Measurements from ENCODE around the gene TMEM220.
"Not testable (repeated sequence)": the region's sequence is repeated elsewhere in the genome, so short reads cannot be mapped to it uniquely, and the experiment has no call there.

TMEM220 gene

GRCh38 chr17:10705727-10706126 lies 24.1 kb downstream of the TMEM220 start:
- H3K36me3 ChIP-seq (ENCODE audit: insufficient read depth, insufficient read length, low read length) = peaks cover 47% of the 10 kb centered on the region

GRCh38 chr17:10702574-10702973 lies 27.2 kb downstream of the TMEM220 start:
- Histone ChIP-seq H3K9me3 (ENCODE audit: insufficient read depth, low read length) (no peaks in the 10 kb centered on the region), H3K27me3 (ENCODE audit: insufficient read depth, insufficient read length) (no peaks in the 10 kb centered on the region), H3K4me3 (ENCODE audit: insufficient read length, low read depth) (no peak overlapping the region), H3K36me3 (ENCODE audit: insufficient read depth, insufficient read length, low read length) (peaks cover 29% of the 10 kb centered on the region), H3K4me1 (ENCODE audit: insufficient read depth, insufficient read length) (no peaks in the 10 kb centered on the region), H3K9ac (ENCODE audit: insufficient read length, low read depth) (no peak overlapping the region)
- DNase-seq (ENCODE audit: low read depth, low spot score) = no peak
- TF ChIP-seq ZNF274 (IDR thresholded peaks at IDR 0.05; ENCODE audit: low read depth, low read length) (no peak), SUZ12 (IDR thresholded peaks at IDR 0.05; ENCODE audit: extremely low read depth, insufficient read depth, insufficient read length) (no peak), YY1 (IDR thresholded peaks at IDR 0.05; ENCODE audit: insufficient read depth, insufficient read length) (no peak)

More at GRCh38 chr17:10705727-10706126, 24.1 kb downstream of the TMEM220 start:
- DNase-seq (ENCODE audit: low read depth, low spot score) = no peak
- Histone ChIP-seq H3K27me3 (ENCODE audit: insufficient read depth, insufficient read length) (no peaks in the 10 kb centered on the region), H3K4me1 (ENCODE audit: insufficient read depth, insufficient read length) (no peaks in the 10 kb centered on the region), H3K9ac (ENCODE audit: insufficient read length, low read depth) (no peak overlapping the region), H3K9me3 (ENCODE audit: insufficient read depth, low read length) (no peaks in the 10 kb centered on the region), H3K4me3 (ENCODE audit: insufficient read length, low read depth) (no peak overlapping the region)
- no peak for TF ChIP-seq YY1 (IDR thresholded peaks at IDR 0.05; ENCODE audit: insufficient read depth, insufficient read length)
- TF ChIP-seq SUZ12 (IDR thresholded peaks at IDR 0.05; ENCODE audit: extremely low read depth, insufficient read depth, insufficient read length) = no peak
- TF ChIP-seq ZNF274 (IDR thresholded peaks at IDR 0.05; ENCODE audit: low read depth, low read length) = no peak

- Histone ChIP-seq H3K9me3 (ENCODE audit: insufficient read depth, low read length) (no peaks in the 10 kb centered on the region), H3K36me3 (ENCODE audit: insufficient read depth, insufficient read length, low read length) (peaks cover 13% of the 10 kb centered on the region), H3K27me3 (ENCODE audit: insufficient read depth, insufficient read length) (no peaks in the 10 kb centered on the region), H3K4me1 (ENCODE audit: insufficient read depth, insufficient read length) (no peaks in the 10 kb centered on the region), H3K4me3 (ENCODE audit: insufficient read length, low read depth) (no peak overlapping the region), H3K9ac (ENCODE audit: insufficient read length, low read depth) (no peak overlapping the region)
- no peak for DNase-seq (ENCODE audit: low read depth, low spot score)
- TF ChIP-seq SUZ12 (IDR thresholded peaks at IDR 0.05; ENCODE audit: extremely low read depth, insufficient read depth, insufficient read length) (no peak), ZNF274 (IDR thresholded peaks at IDR 0.05; ENCODE audit: low read depth, low read length) (no peak), YY1 (IDR thresholded peaks at IDR 0.05; ENCODE audit: insufficient read depth, insufficient read length) (no peak)
Measured at GRCh38 chr17:10699856-10700255, 30.0 kb downstream of the TMEM220 start.

DNA sequence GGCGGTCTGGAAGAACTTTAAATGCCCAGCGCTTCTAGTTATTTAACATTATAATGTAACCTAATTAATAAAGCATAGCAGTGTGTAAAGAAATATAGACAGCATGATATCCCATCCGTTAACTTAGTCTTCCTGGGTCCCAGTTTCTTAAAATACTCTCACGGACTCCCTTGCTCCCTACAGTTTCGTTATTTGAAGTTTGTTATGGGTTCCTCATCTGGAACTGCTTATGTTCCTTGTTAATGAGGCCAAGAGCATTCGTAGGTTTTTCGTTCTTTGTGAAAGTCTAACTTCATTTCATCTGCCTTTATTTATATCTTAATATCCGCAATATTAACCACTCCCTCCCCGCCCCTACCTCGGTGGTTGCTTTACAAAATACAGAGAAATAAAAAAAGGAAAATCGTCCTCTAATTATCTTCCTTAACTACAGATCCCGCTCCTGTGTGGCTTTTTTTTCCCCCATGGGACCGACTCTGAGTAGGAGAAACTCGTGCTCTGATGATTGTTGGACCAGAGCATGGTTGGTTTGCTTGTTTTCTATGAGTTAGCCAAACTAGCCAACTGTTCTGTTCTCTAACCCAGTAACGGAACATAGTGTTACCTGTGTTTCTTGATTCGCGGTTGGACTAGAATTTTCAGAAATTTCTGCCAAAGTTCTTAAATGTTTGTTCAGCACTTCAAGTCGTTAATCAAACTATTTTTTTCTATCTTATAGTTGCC lies 31.6 kb downstream of the TMEM220 start:
- Histone ChIP-seq H3K9ac (ENCODE audit: insufficient read length, low read depth) (peak overlapping the region; percentile 87), H3K4me3 (ENCODE audit: insufficient read length, low read depth) (peak overlapping the region; percentile 98), H3K36me3 (ENCODE audit: insufficient read depth, insufficient read length, low read length) (peaks cover 22% of the 10 kb centered on the region), H3K9me3 (ENCODE audit: insufficient read depth, low read length) (no peaks in the 10 kb centered on the region), H3K4me1 (ENCODE audit: insufficient read depth, insufficient read length) (no peaks in the 10 kb centered on the region), H3K27me3 (ENCODE audit: insufficient read depth, insufficient read length) (no peaks in the 10 kb centered on the region)
- TF ChIP-seq ZNF274 (IDR thresholded peaks at IDR 0.05; ENCODE audit: low read depth, low read length) (no peak), YY1 (IDR thresholded peaks at IDR 0.05; ENCODE audit: insufficient read depth, insufficient read length) (no peak), SUZ12 (IDR thresholded peaks at IDR 0.05; ENCODE audit: extremely low read depth, insufficient read depth, insufficient read length) (no peak)
- DNase-seq (ENCODE audit: low read depth, low spot score) = no peak

DNA sequence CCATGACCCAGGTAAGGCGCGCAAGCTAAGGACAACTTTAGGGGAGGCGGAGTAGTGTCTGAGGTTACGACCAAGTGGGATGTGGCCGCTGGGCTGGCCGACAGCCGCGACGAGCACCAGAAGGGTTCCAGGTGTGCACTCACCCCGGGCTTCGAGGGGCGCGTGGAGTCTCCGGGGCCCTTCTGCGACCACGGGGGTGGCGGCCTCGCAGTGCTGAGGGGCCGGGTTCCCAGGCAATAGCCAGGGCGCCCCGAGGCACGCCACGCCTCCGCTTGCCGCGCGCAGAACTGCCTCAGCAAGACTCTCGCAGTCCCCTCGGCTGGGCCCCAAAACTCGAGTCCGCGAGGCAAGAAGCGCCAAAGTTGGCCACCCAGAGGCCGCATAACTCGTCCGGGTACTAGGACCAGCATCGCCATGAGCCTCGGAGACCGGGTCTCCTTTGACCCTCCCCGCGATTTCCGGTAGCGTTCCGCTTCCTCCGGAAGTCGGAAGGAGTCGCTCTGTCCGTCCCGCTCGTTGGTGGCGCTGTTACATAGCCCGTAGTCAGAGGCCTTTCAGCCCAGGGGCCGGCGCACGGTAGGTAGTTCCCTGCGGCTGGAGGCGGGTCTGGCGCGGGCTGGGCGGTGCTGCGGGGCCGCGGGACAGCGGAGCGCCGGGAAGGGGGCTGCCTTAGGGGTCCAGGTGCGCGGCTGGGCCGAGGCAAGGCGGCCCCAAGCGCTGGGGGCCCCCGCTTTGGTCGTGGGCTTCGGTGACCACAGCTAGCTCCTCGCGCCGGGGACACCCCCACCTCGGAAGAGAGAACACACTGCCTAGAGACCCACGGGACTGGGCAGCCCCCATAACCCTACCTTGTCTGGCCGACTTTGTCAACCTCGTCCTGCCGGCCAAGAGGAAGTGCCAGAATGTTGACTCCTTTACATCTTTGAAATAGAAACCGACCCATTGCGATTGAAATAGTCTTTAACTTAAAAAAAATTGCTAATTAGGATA lies 32.4 kb downstream of the TMEM220 start, which contains the start of the genes ADPRM and SCO1:
ADPRM (plus strand) TSS at position 503 of the 990 bp plus-strand sequence. CDS start 7,333 bp downstream, outside the sequence.
SCO1 (minus strand) TSS at position 442 of the 990 bp plus-strand sequence; CDS start at position 416, 26 bp downstream.
- H3K9me3 ChIP-seq (ENCODE audit: insufficient read depth, low read length) = no peaks in the 10 kb centered on the region
- H3K27me3 ChIP-seq (ENCODE audit: insufficient read depth, insufficient read length) = no peaks in the 10 kb centered on the region
- peak within 1 kb of the TSS; percentile 97 for H3K9ac ChIP-seq (ENCODE audit: insufficient read length, low read depth)
- no peaks in the 10 kb centered on the region for H3K4me1 ChIP-seq (ENCODE audit: insufficient read depth, insufficient read length)
- DNase-seq (ENCODE audit: low read depth, low spot score) = peak; percentile 84
- no peak for TF ChIP-seq YY1 (IDR thresholded peaks at IDR 0.05; ENCODE audit: insufficient read depth, insufficient read length)
- TF ChIP-seq SUZ12 (IDR thresholded peaks at IDR 0.05; ENCODE audit: extremely low read depth, insufficient read depth, insufficient read length) = no peak
- no peak for TF ChIP-seq ZNF274 (IDR thresholded peaks at IDR 0.05; ENCODE audit: low read depth, low read length)
- H3K4me3 ChIP-seq (ENCODE audit: insufficient read length, low read depth) = peak within 1 kb of the TSS; percentile 98
- peaks cover 27% of the 10 kb centered on the region for H3K36me3 ChIP-seq (ENCODE audit: insufficient read depth, insufficient read length, low read length)

DNA sequence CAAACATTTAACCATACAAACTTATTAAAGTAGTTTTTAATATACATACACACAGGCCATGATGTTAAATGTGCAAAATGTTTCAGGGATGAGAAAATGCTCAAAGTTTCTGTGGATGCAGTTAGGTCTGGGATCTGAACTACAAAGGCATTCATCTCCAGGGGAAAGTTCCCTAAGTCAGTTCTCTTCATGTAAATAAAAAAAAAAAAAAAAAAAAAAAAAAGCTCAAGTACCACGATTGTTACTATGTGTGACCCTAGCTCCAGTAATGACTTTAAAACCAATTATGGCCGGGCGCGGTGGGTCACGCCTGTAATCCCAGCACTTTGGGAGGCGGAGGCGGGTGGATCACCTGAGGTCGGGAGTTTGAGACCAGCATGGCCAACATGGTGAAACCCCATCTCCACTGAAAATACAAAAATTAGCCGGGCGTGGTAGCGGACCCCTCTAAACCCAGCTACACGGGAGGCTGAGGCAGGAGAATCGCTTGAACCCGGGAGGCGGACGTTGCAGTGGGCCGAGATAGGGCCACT lies 33.9 kb downstream of the TMEM220 start:
- DNase-seq (ENCODE audit: low read depth, low spot score) = not testable (repeated sequence)
- Histone ChIP-seq H3K9ac (ENCODE audit: insufficient read length, low read depth) (peak overlapping the region; percentile 81), H3K4me3 (ENCODE audit: insufficient read length, low read depth) (peak overlapping the region; percentile 98)

More for the DNA sequence above, 33.9 kb downstream of the TMEM220 start:
- not testable (repeated sequence) for H3K27me3 ChIP-seq (ENCODE audit: insufficient read depth, insufficient read length); H3K9me3 ChIP-seq (ENCODE audit: insufficient read depth, low read length); H3K4me1 ChIP-seq (ENCODE audit: insufficient read depth, insufficient read length)
- peaks cover 42% of the 10 kb centered on the region for H3K36me3 ChIP-seq (ENCODE audit: insufficient read depth, insufficient read length, low read length)

Measured in NT2/D1 (cell line).